RKO (cell line): ENCODE results near the gene SLC5A10.
"Not testable (repeated sequence)": the region's sequence is repeated elsewhere in the genome, so short reads cannot be mapped to it uniquely, and the experiment has no call there.

Experiments
- DNase-seq: peaks from one replicate; pipeline ENCODE4 v3.0.0-alpha.2; 2016; ENCODE audit warnings: low spot score

SLC5A10 gene

DNA sequence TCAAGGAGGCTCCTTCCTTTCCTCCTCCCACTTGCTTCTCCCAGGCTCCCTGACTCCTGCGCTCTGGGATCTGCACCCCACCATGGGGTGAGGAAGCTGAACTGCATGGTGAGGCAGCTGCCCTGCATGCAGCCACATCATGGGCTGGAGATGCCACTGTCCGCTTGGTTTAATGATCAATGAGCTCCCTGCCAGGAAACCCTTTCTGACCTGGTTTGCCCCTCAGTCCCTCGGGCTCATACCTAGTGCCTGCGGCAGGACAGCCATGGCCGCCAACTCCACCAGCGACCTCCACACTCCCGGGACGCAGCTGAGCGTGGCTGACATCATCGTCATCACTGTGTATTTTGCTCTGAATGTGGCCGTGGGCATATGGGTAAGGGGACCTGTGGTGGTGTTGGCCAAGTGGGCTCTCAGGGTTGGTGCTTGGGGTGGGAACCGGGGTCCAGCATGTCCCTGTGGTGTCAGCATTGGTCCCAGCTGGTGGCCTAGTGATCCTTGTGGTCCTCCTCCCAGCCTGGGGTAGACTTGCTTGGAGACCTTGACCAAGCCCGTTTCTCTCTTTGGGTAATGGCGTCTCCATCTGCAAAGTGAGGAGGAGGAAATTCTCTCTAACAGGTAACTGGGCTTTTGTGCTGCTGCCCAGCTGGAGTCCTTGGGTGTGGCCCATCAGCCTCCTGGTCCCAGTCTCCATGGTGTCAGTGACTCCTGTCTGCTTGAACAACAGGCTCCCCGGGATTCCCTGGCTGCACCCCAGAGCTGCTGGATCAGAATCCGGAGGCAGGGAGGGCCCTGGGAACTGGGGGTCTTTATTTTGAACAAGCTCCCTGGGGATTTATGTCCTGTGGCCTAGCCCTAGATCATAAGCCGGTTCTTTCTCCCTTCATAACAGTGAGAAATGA, at the start of gene SLC5A10:
SLC5A10 (plus strand) TSS at position 225 of the 902 bp plus-strand sequence; CDS start at position 266, 41 bp downstream.
- no peak for DNase-seq

DNA sequence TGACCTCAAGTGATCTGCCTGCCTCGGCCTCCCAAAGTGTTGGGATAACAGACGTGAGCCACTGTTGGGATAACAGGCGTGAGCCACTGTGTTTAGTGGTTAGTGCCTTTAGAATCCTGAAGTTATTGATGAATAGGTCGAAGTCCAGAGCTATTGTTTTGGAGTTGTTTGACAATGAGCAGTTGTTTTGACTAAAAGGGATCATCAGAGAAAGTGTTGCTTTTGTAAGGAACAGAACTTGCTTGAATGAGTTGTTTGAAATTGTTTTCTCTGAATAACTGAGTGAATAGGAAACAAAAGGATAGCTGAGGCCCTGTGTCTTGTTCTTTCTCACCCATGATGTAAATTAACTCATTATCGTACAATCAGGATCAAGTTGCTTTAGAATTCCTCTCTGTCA, 47.5 kb upstream of the SLC5A10 start:
- DNase-seq = no peak

DNA sequence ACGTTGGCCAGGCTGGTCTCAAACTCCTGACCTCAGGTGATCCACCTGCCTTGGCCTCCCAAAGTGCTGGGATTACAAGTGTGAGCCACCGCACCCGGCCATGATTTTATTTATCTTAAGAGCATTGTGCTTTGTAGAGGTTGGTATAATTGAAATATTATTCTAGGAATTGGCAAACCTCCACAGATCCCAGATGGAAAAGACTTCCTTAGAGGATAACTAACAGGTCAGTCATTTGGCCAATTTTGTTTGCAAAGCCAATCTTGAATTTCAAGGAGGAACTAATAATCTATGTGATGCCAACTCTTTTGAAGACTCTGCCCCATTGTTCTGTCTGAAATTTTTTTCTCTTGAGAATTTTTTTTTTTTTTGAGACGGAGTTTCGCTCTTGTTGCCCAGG, 46.7 kb upstream of the SLC5A10 start:
- no peak for DNase-seq

DNA sequence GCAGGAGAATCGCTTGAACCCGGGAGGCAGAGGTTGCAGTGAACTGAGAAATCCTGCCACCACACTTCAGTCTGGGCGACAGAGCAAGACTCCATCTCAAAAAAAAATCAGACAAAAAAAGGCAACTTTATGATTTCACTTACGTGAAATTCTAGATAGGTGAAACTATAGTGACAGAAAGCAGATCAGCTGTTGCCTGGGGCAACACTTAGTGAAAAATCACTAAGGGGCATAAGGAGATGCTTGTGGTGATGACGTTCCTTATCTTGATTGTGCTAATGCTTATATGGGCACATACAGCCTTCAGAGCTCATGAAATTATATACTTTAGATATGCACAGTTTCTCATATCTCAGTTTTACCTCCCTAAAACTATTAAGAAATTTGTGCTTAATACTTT, 41.6 kb upstream of the SLC5A10 start:
- no peak for DNase-seq

DNA sequence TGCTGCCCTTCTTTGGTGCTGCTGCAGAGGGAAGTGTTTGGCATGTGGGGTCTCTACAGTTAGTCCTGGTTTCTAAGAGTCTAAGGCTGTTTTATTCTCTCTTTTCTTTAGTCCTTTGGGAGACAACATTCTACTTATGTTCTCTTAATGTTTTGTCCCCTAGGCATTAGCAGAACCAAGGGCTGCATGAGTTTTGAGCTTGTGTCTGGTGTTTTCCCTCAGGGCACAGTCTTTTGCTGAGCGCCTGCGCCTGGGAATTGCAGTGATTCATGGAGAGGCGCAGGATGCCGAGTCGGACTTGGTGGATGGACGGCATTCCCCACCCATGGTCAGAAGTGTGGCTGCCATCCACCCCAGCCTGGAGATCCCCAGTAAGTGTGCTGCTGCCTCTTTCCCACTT, 41.1 kb upstream of the SLC5A10 start:
- no peak for DNase-seq

DNA sequence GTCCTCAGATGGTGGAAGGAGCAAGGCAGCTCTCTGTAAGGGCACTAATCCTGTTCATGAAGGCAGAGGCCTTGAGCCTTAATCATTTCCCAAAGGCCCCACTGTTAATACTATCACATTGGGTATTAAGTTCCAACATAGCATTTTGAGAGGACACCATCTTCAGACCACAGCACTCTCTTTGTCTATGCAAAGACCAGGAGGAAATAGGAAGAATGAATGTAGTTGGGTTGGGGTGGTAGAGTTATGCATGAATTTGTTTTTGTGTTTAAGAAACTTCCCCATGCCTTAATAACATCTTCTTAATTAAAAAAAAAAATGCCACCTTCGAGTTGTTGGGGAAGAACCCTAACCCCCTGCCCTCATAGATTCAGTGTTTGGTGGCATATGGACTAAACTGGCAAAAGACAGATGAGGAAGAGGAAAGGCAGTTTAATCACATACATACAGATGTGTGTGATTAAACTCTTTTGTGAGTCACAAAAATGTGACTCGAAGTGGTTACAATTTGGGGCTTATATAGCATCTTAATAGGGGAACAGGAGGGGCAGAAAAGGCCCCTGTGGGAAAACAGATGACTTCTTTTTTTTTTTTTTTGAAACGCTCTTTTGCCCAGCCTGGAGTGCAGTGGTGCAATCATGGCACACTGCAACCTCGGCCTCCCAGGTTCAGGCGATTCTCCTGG, 35.0 kb upstream of the SLC5A10 start:
- DNase-seq = peak; percentile 32

DNA sequence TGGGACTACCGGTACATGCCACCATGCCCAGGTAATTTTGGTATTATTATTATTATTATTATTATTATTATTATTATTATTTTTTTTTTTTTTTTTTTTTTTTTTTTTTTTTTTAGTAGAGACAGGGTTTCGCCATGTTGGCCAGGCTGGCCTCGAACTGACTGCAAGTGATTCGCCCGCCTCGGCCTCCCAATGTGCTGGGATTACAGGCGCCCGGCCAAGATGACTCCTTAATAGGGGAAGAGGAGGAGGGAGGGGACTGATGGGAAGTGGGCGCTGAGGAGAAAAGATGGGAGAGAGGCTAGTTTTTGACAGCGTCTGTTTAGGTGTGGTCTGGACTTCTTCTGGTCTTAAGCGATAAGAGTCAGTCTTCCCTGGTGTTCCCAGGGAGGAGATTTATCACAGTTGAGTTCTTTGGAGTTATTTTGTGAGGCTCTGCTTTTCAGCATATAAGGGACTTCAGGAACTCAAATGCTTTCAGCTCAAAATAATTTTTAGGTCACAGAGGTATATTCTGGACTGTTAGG, 34.4 kb upstream of the SLC5A10 start:
- DNase-seq = no peak

DNA sequence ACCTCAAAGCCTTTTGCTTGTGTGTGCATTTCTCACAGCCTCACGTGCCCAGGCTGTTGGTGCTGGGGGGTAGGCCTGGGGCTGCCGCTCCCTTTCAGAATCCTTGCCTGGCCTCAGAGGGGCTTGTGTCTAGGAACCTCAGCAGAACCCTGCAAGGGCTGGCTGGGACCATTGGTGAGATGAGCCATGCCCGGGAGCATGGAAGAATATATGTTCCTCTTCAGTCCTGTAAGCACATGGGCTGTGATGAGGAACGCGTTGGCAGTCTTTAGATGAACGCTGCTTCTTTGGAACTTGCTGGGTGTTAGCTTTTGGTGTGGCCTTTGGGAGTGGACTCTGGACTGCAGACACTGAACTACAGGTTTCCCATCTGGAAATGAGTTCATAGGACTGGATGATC, 32.0 kb upstream of the SLC5A10 start:
- DNase-seq = no peak

DNA sequence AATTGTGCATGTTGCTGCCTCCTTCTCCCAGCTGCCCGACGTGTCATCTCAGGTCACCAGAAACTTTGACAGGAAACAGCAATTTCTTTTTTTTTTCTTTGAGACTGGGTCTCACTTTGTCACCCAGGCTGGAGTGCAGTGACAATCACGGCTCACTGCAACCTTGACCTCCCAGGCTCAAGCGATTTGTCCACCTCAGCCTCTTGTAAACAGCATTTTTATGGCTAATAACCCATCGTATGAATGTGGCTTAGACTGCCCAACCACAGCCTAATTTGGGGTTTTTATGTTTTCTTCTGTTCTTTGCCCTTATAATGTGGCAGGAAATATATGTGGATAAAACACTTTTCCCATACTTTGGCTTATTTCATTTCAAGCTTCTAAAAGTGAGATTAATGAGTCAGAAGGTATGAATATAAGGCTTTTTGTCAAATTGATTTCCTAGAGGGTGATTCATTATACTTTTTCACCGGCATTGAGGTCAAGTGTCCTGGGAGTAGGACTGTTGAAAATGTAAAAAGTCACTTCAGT, 31.0 kb upstream of the SLC5A10 start:
- DNase-seq = no peak

DNA sequence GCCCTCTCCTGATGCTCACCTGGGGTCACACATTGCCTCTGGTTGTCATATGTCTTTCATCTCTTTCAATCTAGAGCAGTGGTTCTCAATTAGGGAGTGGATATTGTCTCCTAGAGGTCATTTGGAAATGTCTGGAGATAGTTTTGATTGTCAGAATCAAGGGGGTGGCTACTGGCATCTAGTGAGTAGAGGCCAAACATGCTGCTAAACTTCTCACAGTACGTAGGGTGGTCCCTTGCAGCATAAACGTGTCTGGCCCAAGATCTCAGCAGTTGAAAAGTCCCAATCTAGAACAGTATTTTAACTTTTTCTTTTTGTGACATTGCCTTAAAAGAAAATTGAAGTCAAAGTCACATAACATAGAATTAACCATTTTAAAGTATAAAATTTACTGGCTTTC, 30.5 kb upstream of the SLC5A10 start:
- DNase-seq = no peak

DNA sequence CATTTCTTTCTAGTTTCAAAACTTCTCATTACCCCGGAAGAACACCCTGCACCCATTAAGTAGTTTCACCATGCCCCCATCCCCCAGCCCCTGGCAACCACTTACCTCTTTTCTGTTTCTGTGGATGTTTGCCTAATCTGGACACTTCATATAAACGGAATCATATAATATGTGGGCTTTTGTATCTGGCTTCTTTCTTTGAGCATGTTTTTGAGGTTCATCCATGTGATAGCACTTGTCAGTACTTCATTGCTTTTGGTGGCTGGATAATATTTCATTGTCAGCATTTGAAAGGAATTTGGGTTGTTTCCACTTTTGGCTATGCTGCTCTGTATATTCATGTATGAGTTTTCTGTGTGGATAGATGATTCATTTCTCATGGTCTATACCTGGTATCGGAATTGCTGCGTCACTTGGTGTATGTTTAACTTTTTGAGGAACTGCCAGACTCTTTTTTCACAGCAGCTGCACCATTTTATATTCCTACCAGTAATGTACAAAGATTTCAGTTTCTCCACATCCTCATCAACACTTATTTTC, 30.0 kb upstream of the SLC5A10 start:
- no peak for DNase-seq

DNA sequence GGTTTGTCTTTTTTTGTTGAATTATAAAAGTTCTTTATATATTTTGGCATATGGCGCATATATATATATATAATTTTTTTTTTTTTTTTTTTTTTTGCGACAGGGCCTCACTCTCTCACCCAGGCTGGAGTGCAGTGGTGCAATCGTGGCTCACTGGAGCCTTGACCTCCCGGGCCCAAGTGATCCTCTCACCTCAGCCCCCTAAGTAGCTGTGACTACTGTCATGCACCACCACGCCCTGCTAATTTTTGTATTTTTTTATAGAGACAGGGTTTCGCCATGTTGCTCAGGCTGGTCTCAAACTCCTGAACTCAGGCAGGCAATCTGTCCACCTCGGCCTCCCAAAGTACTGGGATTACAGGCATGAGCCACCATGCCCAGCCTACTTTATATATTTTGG, 29.4 kb upstream of the SLC5A10 start:
- not testable (repeated sequence) for DNase-seq

DNA sequence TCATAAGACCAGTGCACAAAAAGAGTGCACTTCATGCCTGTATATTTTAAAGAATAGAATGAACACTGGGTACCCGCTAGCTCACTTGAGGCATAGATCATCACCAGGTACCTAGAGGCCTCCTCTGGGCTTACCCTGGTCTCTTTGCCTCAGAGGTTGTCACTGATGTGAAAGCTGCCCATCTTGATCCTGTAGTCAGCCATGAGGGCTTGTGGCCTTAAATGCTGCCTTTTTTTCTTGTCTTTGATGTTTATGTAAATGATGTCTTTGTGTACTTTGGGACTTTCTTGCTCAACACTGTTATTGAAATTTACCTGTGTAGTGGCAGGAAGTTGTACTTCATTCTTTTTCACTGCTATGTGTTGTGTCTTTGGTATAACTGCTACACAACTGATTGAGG, 26.8 kb upstream of the SLC5A10 start:
- no peak for DNase-seq

DNA sequence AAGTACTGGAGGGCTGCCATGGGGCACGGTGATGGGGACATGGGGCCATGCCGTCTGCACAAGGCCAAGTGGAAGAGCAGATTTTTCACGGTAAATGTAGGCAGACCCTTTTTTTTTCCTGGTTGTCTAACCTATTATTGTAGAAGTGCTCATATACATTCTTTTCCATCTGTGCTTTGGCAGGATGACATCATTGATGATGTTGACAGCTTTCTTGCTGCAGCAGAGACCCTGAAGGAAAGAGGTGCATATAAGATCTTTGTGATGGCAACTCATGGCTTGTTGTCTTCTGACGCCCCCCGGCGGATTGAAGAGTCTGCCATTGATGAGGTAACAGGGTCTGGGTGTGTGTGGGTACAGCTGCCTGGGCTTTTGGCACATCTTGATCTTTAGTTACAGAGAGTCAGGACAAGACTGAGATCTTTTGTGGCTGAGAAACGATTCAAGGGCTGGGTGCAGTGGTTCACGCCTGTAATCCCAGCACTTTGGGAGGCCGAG, 23.3 kb upstream of the SLC5A10 start:
- no peak for DNase-seq

DNA sequence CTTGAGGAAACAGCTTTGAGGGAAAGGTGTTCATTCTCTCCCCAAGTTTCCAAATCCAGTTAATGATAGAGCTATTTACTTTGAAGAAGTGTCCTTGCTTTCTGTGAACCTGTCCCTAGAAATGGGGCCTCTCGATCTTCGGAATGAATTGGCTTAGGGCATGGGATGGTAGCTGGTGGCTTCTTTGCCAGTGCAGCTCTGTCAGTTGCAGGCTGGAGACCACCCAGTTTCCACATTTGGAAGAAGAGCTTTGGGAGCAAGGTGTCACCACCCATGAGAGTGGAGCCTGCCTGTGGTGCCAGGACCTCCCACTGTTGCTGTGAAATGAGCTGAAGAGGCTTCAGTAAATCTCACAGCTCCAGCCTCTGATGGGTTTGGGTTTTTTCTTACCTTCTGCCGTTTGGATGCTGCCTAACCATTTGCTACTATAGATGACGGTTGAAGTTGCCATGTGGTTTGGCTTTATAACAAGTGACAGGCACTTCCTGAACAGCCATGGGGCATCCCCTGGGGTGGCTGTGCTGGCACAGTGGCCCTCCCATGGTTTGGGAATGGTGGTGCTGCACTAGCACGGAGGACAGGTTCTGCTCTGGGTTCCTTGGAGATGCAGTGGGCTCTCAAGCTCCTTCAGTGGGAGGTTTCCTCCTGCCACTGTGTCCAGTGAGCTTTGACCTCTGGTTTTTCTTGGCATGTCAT, 19.5 kb upstream of the SLC5A10 start:
- DNase-seq = no peak

DNA sequence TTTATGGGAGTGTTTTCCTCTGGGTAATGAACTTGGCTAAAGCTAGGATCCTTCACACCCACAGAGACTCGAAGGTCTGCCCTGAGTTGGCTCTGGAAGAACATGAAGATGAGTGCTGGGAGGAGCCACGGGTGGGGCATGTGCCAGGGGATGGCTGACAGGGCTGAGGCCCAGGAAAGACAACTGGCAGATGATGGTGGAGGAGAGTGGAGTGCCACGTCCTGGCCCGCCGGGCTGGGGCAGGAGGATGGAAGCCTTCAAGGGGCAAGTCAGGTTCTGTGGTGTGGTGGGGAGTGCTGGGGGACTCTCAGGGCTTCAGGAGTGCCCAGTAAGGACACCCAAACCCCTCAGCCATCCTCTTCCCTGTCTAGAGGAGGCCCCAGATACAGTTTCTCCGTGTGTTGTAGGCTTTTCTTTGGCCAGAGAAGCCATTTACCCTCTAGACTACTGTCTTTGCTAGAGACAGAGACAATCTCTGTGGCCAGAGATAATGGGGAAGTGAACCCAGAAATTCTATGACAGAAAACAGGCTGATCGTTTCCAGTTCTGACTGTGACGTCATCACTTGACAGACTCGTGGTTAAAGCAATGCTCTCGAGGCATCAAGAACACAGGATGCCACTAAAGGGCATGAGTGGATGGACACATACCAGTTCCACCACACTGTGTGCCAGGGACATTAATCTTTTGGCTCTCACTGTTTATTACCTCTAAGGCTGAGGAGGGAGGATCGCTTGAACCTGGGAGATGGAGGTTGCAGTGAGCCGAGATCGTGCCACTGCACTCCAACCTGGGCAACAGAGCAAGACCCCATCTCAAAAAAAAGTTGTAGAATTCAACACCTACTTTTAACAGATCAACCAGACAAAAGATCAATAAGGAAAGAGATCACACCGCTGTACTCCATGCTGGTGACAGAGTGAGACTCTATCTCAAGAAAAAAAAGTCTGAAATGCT, 18.6 kb upstream of the SLC5A10 start:
- DNase-seq = no peak

DNA sequence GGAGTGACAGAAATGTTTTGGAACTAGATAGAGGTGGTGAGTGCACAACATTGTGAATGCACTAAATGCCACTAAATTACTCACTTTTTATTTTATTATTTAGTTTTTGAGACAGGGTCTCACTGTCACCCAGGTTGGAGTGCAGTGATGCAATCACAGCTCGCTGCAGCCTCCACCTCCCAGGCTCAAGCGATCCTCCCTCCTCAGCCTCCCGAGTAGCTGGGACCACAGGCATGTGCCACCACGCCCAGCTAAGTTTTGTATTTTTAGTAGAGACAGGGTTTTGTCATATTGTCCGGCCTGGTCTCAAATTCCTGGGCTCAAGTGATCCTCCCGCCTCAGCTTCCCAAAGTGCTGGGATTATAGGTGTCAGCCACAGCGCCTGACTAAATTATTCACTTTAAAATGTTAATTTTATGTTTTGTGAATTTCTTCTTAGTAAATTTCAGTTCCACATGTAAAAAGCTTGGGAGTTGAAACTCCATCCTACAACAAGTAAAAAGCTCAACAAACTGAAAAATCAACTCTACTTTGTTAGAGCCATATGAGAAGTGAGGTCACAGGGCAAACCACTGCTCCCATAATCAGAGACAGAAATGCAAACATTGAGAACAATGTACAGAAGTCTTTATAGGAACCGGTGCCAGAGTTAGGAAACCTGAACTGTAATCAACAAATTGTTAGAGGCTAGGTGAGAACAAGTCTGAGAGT, 13.8 kb upstream of the SLC5A10 start:
- DNase-seq = no peak

DNA sequence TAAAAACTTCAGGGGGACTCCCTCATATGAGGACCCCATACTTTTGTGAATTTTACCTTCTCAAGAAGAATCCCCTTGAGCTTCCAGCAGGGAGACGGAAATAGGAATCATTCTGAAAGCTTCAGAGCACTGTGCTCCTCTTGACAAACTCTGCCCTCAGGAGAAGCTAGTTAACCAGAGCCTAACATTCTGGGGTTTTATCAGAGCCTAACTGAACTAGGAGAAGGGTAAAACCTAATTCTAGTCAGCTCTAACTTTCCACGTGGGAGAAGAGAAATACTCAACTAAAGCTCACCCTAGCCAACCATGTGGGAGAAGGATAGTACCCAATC, 13.3 kb upstream of the SLC5A10 start:
- DNase-seq = no peak

DNA sequence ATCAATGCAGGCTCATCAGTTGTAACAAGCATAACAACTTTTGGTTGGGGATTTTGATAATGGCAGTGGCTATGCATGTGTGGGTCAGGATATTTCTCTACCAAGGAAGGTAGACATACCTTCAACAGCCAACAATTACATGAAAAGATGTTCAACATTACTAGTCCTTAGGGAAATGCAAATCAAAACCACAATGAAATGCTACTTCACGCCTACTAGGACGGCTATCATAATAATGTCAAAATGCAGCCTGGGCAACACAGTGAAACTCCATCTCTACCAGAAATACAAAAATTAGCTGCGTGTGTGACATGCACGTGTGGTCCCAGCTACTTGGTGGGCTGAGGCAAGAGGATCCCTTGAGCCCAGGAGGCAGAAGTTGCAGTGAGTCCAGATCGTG, 7.3 kb upstream of the SLC5A10 start:
- no peak for DNase-seq

DNA sequence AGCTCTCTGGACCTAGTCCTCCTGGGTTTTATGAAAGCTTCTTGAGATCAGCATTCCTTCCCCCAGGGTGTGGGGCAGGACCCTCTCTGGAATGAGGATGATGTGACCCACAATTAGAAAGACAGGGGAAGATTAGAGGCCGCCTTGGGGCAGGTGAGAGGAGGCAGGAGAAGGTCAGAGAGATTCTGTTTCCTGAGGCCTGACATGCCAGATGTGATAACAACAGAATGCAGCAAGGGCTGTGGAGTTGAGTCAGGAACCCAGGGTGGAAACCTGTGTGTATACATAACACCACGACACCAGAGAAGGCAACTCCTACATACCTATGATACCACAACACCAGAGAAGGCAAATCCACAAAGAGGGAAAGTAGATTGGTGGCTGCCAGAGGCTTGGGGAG, 5.4 kb upstream of the SLC5A10 start:
- DNase-seq = no peak
